ENCODE results near the gene TMCO1.
"Not testable (repeated sequence)": the region's sequence is repeated elsewhere in the genome, so short reads cannot be mapped to it uniquely, and the experiment has no call there.

Gene TMCO1, protein sequence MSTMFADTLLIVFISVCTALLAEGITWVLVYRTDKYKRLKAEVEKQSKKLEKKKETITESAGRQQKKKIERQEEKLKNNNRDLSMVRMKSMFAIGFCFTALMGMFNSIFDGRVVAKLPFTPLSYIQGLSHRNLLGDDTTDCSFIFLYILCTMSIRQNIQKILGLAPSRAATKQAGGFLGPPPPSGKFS

DNA sequence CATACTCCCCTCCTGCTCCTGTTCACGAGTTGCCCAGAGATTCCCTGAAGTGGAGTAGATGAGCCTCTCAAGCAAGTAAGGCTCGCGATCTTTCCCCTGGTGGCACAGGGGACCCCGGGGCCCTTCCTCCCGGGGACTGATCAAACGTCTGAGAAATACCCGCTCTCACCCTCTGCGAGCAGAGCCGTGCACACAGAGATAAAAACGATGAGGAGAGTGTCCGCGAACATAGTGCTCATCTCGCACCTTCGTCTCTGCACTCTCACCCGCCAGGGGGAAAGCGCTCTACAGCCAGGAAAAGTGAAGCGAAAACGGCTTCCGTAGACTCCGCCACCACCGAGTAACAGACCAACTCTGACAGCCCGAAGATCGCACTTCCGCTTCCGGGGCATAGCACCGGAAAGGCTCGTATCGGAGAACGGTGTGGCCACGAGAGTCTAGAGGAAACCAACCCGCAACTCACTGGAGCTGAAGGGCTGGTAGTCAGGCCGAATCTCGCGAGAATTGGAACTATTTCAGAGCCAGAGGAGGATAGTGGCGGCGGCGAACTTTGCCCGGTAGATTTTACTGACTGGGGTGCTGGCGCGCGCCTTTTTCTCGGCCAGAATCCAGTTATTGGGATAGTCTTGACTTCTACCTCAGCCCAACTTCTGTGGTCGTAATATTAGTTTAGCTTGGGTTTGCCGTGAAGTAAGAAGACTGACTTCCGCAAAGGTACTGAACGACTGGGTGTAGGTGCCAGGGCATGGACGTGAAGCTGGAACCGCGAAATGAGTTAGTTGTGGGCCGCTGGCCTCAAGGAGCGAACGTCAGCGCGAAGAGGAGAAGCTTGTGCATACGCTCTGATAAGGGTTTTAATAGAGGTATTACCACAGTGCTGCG, at the start of gene TMCO1:
Gene TMCO1, minus strand, starts transcription at position 356 of the 882 bp plus-strand sequence. Its CDS starts 117 bp downstream, at position 239.
- peak; percentile 99 for DNase-seq

DNA sequence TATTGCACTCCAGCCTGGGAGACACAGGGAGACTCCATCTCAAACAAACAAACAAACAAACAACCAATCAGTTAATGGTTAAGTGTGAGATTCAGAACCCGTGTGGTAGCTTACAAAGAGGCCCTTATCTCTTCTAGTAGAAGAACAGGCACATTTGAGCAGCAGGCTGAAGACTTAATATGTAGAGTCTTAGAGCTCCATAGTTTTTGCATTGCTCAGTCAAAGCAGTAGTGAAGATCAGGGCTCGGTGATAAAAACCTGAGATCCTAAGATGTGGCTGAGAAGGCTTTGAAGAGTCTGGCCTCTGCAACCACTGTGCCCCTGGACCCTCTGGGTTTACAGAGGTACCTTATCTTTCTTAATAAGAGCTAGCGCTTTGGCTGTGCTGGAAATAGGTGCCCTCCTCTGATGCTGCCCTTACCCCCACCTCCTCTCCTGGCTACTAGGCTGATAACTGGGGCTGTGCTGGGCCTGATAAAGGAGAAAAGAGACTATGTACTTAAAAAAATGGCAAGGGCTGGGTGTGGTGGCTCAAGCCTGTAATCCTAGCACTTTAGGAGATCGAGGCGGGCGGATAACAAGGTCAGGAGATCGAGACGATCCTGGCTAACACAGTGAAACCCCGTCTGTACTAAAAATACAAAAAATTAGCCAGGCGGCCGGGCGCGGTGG, 48.3 kb upstream of the TMCO1 start:
- DNase-seq: no peak

DNA sequence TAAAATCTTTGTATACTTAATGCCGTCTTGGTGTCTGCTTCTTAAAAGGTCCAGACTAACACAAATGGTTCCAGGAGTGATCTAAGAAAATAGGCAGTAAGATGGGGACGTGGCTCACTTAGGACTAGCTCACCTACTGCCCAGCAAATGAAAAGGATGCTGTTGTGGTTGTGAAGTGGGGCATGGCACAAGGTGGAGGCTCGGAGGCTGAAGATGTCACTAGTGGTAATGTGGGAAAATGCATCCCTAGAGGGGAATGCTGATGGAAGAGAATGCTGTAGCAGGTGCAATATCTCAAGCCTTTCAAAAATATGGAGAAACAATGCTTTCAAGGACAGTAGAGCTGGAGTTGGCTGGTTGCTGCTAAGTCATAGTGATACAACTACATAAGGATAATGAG, 47.5 kb upstream of the TMCO1 start:
- no peak for DNase-seq

DNA sequence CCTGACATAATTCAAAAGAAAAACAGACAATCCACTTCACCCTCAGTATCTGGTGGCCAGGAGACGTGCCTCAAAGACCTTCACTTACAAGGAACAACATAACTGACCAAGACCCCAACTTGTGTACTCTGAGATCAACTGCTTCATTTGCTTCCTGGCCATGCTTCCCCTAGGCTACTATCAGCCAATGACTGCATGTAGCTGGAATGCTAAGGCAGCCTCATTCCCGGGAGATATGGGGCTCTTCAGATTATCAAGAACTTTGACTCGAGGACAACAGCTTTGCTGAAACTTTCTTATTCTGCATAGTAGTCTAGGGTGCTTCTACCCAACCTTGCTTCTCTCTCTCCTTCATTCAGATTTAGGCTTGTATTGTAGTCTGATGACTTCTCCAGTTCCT, 47.1 kb upstream of the TMCO1 start:
- DNase-seq: no peak

DNA sequence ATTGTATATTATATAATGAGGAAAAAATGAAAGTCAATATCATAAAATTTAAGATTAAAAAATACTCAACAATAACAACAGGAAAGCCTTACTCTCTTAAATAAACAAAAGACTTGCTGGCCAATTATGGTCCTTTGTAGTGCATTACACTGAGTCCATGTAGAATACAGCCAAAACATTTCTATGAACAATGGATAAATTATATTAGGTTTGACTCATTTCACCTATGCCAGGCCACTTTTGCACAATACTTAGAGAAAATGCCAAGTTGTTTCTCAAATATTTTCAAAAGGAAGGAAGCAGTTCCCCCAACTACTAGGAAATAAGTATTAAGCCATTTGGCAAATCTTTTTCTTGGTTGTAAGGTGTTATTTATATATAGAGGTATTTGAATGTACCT, 38.9 kb upstream of the TMCO1 start:
- no peak for DNase-seq

DNA sequence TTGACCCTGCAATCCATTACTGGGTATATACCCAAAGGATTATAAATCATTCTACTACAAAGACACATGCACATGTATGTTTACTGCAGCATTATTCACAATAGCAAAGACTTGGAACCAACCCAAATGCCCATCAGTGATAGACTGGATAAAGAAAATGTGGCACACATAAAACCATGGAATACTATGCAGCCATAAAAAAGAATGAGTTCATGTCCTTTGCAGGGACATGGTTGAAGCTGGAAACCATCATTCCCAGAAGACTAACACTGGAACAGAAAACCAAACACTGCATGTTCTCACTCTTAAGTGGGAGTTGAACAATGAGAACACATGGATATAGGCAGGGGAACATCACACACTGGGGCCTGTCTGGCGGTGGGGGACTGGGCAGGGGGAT, 35.8 kb upstream of the TMCO1 start:
- not testable (repeated sequence) for DNase-seq

DNA sequence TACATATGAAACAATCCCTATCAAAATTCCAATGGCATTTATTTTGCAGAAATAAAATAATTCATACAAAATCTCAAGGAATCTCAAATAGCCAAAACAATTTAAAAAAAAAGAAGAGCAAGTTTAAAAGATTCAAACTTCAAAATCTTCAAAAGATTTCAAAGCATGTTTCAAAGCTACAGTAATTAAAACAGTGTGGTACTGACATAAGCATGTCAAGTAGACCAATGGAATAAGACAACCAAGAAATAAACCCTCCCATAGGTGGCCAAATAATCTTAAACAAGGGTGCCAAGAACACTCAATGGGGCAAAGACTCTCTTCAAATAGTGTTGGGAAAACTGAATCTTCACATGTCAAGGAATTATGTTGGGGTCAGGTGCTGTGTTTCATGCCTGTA, 30.7 kb upstream of the TMCO1 start:
- no peak for DNase-seq

DNA sequence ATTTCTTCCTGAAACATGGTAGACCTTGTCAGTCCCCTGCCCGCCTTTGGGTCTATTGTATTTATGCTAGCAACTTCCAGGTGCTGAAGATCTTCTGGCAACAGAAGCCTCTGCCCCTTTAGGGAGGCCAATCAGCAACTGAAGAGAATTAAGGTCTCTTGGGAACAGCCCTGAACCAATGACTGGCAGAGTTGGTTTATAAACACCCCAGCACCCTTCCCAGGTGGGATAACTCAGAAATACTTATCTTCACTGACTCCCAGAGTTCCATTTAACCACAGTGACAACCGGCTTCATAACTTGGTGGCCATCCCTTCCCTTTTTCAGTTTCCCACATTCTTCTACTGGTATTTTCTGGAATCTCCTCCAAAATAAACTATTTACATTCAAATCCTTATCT, 27.2 kb upstream of the TMCO1 start:
- no peak for DNase-seq

DNA sequence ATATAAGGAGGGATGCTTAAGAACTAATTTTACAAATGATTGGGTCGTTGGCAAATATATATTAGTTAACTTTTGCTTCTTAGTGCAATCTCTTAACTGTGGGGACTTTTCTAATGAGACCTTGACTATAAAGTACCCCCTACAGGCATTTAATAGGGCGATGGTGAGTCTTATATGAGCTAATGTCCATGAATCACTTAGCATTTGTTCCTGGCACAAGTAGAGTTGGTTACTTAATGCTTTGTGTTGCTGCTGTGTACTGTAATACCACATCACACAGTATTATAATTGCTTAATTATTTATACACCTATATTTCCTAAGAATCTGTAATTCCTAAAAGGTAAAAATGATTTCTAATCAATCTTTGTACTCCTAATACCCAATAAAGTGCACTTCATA, 25.3 kb upstream of the TMCO1 start:
- DNase-seq: no peak

DNA sequence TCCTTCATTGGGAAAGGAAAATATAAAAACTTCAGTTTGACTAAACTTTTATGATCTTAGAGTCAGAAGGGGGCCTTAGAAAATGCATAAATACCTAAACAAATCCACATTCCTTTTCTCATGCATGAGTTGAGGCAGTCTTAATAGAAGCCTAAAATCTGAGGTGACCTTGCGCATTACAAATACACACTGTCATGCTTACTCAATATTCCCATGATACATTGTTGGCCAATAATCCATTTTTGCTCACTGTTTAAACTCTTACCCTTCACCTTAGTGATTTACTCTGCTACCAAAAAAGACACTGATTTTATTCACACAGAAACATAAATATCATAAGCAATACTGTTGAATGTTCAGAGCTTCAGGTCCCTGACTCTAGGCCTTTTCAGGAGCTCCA, 19.1 kb upstream of the TMCO1 start:
- DNase-seq: no peak

DNA sequence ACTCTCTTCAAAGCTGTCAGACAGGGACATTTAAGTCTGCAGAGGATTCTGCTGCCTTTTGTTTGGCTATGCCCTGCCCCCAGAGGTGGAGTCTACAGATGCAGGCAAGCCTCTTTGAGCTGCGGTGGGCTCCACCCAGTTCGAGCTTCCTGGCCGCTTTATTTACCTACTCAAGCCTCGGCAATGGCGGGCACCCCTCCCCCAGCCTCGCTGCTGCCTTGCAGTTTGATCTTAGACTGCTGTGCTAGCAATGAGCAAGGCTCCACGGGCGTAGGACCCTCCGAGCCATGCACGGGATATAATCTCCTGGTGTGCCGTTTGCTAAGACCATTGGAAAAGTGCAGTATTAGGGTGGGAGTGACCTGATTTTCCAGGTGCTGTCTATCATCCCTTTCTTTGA, 14.9 kb upstream of the TMCO1 start:
- not testable (repeated sequence) for DNase-seq

DNA sequence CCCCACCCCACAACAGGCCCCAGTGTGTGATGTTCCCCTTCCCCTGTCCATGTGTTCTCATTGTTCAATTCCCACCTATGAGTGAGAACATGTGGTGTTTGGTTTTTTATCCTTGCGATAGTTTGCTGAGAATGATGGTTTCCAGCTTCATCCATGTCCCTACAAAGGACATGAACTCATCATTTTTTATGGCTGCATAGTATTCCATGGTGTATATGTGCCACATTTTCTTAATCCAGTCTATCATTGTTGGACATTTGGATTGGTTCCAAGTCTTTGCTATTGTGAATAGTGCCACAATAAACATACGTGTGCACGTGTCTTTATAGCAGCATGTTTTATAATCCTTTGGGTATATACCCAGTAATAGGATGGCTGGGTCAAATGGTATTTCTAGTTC, 9.5 kb upstream of the TMCO1 start:
- not testable (repeated sequence) for DNase-seq

DNA sequence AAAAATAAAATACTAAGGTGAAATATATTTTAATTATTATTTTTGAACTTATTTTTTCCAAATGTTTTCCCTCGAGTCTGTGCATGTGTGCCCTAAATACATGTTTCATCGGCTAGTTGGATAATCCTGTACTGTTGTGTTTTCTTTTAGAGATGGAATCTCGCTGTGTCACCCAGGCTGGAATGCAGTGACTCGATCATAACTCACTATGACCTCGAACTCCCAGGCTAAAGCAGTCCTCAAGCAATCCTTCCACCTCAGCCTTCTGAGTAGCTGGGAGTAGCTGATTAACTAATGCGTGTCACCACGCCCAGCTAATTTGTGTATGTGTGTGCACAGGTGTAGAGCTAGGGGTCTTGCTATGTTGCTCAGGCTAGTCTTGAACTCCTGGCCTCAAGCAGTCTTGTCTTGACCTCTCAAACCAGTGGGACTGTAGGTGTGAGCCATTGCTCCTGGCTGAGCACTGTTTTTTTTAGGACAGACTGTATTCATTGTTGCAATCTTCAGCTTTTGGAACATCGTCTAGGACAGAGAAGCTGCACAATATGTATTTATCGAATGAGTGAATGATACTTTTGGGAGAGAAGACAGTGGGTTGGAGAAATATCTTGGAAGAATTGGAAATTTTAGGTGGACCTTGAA, 4.8 kb upstream of the TMCO1 start:
- no peak for DNase-seq

DNA sequence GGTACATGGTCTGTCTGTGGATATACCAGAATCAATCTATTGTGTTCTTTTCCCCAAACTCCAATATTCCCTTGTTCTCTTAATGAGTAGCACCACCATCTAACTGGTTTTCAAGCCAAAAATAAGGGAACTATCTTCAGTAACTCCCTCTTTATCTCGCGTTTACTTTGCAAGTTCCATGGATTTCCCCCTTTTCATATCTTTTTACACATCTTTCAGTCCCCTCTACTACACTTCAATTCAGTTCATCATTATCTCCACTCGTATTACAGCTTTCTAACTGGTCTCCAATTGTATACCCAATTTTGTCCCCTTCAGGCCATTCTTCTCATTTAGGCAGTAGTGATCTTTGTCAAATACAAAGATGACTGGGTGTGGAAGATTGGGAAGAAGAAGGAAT, 4.1 kb upstream of the TMCO1 start:
- DNase-seq: no peak

DNA sequence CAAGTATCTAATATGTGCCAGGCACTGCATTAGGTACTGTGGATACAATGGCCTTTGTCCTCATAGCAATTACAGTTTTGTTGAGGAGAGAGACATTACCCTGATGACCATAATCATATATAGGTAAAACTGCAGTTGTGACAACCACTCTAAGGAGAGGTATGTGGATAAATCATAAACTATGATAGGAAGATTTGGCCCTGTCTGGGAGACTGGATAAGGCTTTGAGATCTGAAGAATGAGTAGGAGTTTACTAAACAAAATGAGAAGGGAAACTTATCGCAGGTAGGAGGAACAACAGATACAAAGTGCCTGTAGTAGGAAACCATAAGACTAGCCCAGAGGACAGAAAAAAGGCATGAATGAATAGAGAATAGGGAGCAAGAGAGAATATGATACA, 4.4 kb downstream of the TMCO1 start:
- no peak for DNase-seq

DNA sequence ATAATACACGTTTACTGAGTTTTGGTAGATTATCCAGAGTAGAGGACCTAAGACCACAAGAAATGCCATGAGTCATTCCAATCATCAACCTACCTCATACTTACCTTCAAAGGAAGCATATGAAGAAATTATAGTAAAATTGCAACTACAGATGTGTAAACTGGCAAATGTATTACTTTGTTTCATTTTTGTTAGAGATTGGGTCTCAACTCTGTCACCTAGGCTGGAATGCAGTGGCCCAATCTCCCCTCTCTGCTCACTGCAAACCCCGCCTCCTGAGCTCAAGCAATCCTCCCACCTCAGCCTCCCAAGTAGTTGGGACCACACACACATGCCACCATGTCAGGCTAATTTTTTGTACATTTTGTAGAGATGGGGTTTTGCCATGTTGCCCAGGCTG, 5.2 kb downstream of the TMCO1 start:
- DNase-seq: no peak

DNA sequence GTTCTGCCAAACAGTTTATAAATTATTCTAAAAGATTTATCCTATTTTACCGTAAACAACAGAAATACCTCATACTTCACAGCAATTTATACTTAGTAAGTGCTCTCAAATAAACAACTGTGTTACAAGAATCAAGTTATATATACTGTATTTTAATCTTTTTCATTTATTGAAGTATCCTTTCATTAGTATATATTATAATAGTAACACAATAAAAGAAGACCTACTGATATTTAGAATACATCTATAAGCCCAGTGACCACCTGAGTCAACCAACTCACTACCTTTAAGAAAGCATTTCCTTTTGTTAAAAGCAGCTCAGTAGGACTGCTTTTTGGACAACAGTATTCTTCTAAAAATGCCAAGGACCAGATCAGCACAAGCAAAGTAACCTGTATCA, 5.9 kb downstream of the TMCO1 start:
- DNase-seq: no peak

DNA sequence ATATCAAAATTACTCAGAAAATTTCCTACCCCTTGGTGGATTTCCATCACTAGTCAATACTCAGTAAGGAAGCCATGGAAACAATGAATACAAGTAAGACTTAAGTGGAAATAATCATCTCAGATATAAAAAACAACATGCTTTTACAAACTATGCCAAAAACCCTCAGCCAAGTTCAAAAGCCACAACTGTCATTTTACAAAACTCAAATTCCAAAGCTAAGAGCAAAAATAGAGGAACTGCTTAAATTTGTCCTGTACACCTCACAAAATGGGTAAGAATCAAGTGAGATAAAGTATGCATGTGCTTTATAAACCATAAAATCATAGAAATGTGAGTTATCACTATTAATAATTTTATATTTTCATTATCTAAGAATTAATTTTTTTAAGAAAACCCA, 9.6 kb downstream of the TMCO1 start:
- no peak for DNase-seq

DNA sequence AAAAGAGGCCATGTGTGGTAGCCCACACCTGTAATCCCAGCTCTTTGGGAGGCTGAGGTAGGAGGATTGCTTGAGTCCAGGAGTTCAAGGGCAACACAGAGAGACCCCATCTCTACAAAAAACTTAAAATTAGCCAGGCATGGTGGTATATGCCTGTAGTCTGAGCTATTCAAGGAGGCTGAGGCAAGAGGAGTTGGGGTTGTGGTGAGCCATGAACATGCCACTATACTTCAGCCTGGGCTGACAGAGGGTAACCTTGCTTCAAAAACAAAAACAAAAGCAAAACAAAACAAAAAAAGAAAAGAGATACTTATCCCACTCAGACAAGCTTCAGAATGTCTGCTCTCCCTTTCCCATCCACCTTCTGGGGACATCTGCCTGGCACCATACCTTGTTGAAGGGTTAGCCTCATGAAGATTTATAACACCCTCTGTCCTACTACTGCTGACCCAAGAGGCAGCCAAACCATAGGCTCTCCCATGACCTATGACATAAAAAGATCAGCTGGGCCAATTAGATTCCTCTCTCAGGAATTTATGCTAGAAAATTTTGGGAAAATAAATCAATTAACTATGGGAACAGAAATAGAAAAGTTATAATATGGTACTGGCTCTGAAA, 13.2 kb downstream of the TMCO1 start:
- no peak for DNase-seq

DNA sequence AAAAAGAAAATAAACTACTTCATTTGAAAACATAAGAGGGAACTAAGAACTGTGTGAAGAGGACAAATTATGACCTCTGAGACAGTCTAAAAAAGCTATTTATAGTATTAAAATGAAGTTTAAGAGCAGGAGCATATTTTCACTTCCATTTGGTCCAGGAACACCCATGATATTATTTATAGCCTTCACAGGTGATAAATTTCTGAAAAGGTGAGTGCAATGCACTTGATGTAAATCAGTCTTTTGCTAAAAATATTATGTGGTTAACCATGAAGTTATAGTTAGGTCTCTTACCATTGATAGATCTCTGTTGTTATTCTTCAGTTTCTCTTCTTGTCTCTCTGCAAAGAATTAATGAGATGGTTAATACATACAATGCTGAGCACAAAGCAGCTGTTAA, 14.7 kb downstream of the TMCO1 start:
- DNase-seq: peak; percentile 28

DNA sequence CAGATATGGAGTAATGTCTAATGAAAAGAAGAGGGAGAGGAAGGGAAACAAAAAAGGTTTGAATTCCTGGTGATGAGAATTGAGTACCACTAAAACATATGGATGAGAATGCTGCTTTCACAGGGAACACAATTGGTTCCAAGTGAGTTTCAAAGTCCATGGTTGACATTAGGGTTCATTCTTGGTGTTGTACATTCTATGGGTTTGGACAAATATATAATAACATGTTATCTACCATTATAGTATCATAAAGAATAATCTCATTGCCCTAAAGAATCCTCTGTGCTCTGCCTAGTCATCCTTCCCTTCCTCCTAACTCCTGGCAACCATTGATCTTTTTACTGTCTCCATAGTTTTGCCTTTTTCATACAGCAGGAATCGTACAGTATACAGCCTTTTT, 20.1 kb downstream of the TMCO1 start:
- no peak for DNase-seq

DNA sequence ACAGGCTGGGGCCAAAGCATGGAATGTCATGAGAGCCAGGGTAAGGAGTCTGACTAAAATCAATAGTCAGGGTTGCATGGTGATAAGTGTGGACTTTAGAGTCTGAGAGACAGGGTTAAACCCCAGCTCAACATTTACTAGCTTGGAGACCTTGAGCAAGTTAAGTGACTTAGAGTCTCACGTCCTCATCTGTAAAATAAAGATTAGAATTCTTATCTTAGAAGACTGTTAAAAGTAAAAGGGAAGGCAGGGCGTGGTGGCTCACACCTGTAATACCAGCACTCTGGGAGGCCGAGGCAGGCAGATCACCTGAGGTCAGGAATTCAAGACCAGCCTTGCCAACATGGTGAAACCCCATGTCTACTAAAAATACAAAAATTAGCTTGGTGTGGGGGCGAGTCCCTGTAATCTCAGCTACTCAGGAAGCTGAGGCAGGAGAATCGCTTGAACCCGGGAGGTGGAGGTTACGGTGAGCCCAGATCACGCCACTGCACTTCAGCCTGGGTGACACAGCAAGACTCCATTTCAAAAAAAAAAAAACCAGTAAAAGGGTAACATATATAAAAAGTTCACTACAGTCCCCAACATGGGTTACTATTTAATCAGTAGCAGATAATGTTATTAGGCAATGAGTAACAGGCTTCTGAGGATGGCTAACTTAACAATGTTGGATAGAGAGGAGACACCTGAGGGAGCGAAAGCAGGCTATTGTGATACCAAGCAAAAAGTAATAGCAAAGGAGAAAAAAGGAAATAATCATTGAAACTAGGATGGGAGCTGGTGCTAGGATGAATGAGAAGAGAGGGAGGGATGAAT, 20.8 kb downstream of the TMCO1 start:
- no peak for DNase-seq

All from RPMI8226 (cell line).